GM12878 (cell line): ENCODE measurements around the gene DHX32. TPM values are rescaled to one million over a fixed set of nuclear protein-coding genes. Genes with fewer than 3 reads are reported as not detected.

Source experiments
- ATAC-seq: fragments of 200-7000 bp; cut with Tn5 transposase; 3 replicates; pipeline ENCODE4 v1.9.1; 2020; ENCODE audit warnings: mild to moderate bottlenecking, moderate library complexity
- BruUV-seq: library from RNA; stranded (reverse); fragments of 400-500 nt; replicated peaks from 2 replicates; lab custom pipeline; 2021; lab: Mats Ljungman, UMichigan
- CTCF ChIA-PET: fragments of 300-600 bp; sonication (Branson Sonifier 250); formaldehyde crosslinking; extraction: SDS; loops from one replicate; lab custom pipeline; 2021; ENCODE audit warnings: inconsistent platforms; lab: Yijun Ruan, JAX
- POLR2A ChIA-PET: fragments of 350-600 bp; formaldehyde crosslinking; extraction: SDS; loops from one replicate; lab custom pipeline; 2021; ENCODE audit warnings: inconsistent platforms; lab: Charles Lee
- RAD21 ChIA-PET: fragments of 300-600 bp; sonication (Branson Sonifier 250); formaldehyde crosslinking; loops from one replicate; lab custom pipeline; 2023; ENCODE audit warnings: antibody characterized with exemption; ENCODE audit not compliant: unreplicated experiment; lab: Charles Lee
- SMC1A ChIA-PET: fragments of 300-600 bp; sonication (Branson Sonifier 250); formaldehyde crosslinking; loops from one replicate; lab custom pipeline; 2023; ENCODE audit not compliant: unreplicated experiment, uncharacterized antibody; lab: Charles Lee
- DNase-seq: peaks from one replicate; pipeline ENCODE4 v3.0.0-alpha.2; 2011; ENCODE audit warnings: low read depth, low spot score
- FAIRE-seq: peaks from 3 replicates; lab custom pipeline; 2011; peaks lifted over from hg19 to GRCh38; lab: Jason Lieb, UNC
- H2AFZ ChIP-seq: 2 replicates; pipeline ENCODE4 v1.6.0; 2011; ENCODE audit warnings: low read depth, low read length, control low read depth; ENCODE audit not compliant: control insufficient read depth
- H3K27ac ChIP-seq: 2 replicates; pipeline ENCODE4 v1.5.1; 2011; ENCODE audit warnings: control low read depth; ENCODE audit not compliant: control insufficient read depth, insufficient read depth
- H3K27me3 ChIP-seq, 2 experiments: replicated peaks in 1 of 2; 2 replicates each; pipeline versions ENCODE4 v1.6.0 to v1.6.1; 2011; ENCODE audit warnings: low read length in 1 of 2; ENCODE audit not compliant: control insufficient read depth in 2 of 2, insufficient read depth in 2 of 2
- H3K36me3 ChIP-seq, 2 experiments: 2 replicates each; pipeline ENCODE4 v1.5.1; 2011; ENCODE audit warnings: low read length in 1 of 2; ENCODE audit not compliant: control insufficient read depth in 2 of 2, insufficient read depth in 2 of 2
- H3K4me1 ChIP-seq: 2 replicates; pipeline ENCODE4 v1.6.1; 2011; ENCODE audit warnings: mild to moderate bottlenecking, low read length, moderate library complexity, mixed read lengths; ENCODE audit not compliant: control insufficient read depth, insufficient read depth
- H3K4me2 ChIP-seq: 2 replicates; pipeline ENCODE4 v1.6.0; 2011; ENCODE audit warnings: control low read depth; ENCODE audit not compliant: control insufficient read depth, insufficient read depth
- H3K4me3 ChIP-seq: fragments of 200-600 bp; sonication (generic); 2 replicates; pipeline ENCODE4 v1.5.1; 2016
- H3K79me2 ChIP-seq: 2 replicates; pipeline ENCODE4 v1.6.0; 2011; ENCODE audit warnings: low read length; ENCODE audit not compliant: control insufficient read depth, insufficient read depth
- H3K9ac ChIP-seq: 2 replicates; pipeline ENCODE4 v1.8.0; 2011; ENCODE audit warnings: low read length, control low read depth, mixed read lengths; ENCODE audit not compliant: control insufficient read depth, insufficient read depth
- H3K9me3 ChIP-seq: replicated peaks from 3 replicates; pipeline ENCODE4 v1.5.1; 2011; ENCODE audit warnings: mild to moderate bottlenecking, low read length; ENCODE audit not compliant: control insufficient read depth, insufficient read depth
- H4K20me1 ChIP-seq: 2 replicates; pipeline ENCODE4 v1.6.0; 2011; ENCODE audit not compliant: control insufficient read depth, insufficient read depth
- ATF3 ChIP-seq: IDR thresholded peaks from 2 replicates; pipeline ENCODE4 v1.6.1; 2011; ENCODE audit warnings: low read depth, mild to moderate bottlenecking, low read length, moderate library complexity, borderline replicate concordance; ENCODE audit errors: extremely low read depth
- EZH2 ChIP-seq: IDR thresholded peaks from 2 replicates; pipeline ENCODE4 v1.6.1; 2012; ENCODE audit warnings: low read depth, mild to moderate bottlenecking, control low read depth, inconsistent platforms, low read length, borderline replicate concordance; ENCODE audit not compliant: control insufficient read depth
- FOS ChIP-seq: IDR thresholded peaks from 3 replicates; pipeline ENCODE4 v1.6.1; 2011; ENCODE audit warnings: borderline replicate concordance; ENCODE audit not compliant: insufficient read length; ENCODE audit errors: extremely low read depth
- GATAD2B ChIP-seq: fragments of 450-650 bp; conservative IDR thresholded peaks from 2 replicates; pipeline ENCODE4 v1.6.1; 2017; ENCODE audit warnings: low read depth, mild to moderate bottlenecking, moderate library complexity
- IRF5 ChIP-seq: fragments of 450-650 bp; IDR thresholded peaks from 2 replicates; pipeline ENCODE4 v1.6.1; 2017; ENCODE audit warnings: borderline replicate concordance
- RBBP5 ChIP-seq: fragments of 200-600 bp; sonication (generic); conservative IDR thresholded peaks from 2 replicates; pipeline ENCODE4 v1.6.1; 2016
- SMC3 ChIP-seq: IDR thresholded peaks from 2 replicates; pipeline ENCODE4 v1.6.1; 2011; ENCODE audit warnings: low read length, improper control_type of control experiment, borderline replicate concordance
- SPI1 ChIP-seq: IDR thresholded peaks from 2 replicates; pipeline ENCODE4 v1.6.1; 2011; ENCODE audit warnings: low read depth, mild to moderate bottlenecking, low read length, moderate library complexity, borderline replicate concordance; ENCODE audit not compliant: insufficient read depth
- STAT3 ChIP-seq: IDR thresholded peaks from 2 replicates; pipeline ENCODE4 v1.6.1; 2011; ENCODE audit warnings: low read depth, low read length, improper control_type of control experiment
- TAF1 ChIP-seq: IDR thresholded peaks from 2 replicates; pipeline ENCODE4 v1.6.1; 2011; ENCODE audit warnings: mild to moderate bottlenecking, low read depth, low read length, borderline replicate concordance
- TARDBP ChIP-seq: IDR thresholded peaks from 2 replicates; pipeline ENCODE4 v1.6.1; 2016; ENCODE audit warnings: borderline replicate concordance
- YBX1 ChIP-seq: fragments of 450-650 bp; IDR thresholded peaks from 2 replicates; pipeline ENCODE4 v1.6.1; 2016; ENCODE audit warnings: antibody characterized with exemption
- whole genome bisulfite sequencing: methylation state at CpG from one replicate; pipeline ENCODE4 v1.1.6; 2016; ENCODE audit warnings: low lambda C conversion rate; ENCODE audit not compliant: insufficient replicate concordance, insufficient coverage; ENCODE audit errors: missing lambda C conversion rate; 5-methylcytosine and 5-hydroxymethylcytosine counted together
- in situ Hi-C: fragments of 300-500 bp; cut with MboI; formaldehyde crosslinking; loops from 9 replicates; pipeline ENCODE4 v1.14.3; 2018; ENCODE audit warnings: mixed read lengths
- intact Hi-C: fragments of 100-400 bp; cut with micrococcal nuclease; formaldehyde crosslinking; loops from one replicate; pipeline ENCODE4 v1.14.2; 2022; ENCODE audit not compliant: unreplicated experiment
- polyA plus RNA-seq, 11 experiments: library from polyadenylated mRNA; depleted of rRNA in 4 of 11; unstranded in 6 of 11; stranded (reverse) in 5 of 11; fragments of >200 nt; fragmentation: Nextera tagmentation in 4 of 11; fragmentation: Illumina TruSeq in 1 of 11; extraction: Ambion mirVana in 4 of 11; extraction: Trizol in 1 of 11; gene quantifications; 1 replicate in 1 of 11; 2 replicates in 10 of 11; pipeline versions ENCODE4 v1.2.1 to v1.2.3, GENCODE V29; 2011 to 2016; ENCODE audit warnings: inconsistent platforms in 2 of 11, missing spikeins in 2 of 11, low read depth in 1 of 11
- total RNA-seq, 4 experiments: library from RNA; depleted of rRNA in 3 of 4; stranded (reverse); fragments of >200 nt in 3 of 4; fragmentation: Illumina TruSeq in 1 of 4; extraction: Trizol in 1 of 4; gene quantifications; 2 replicates each; pipeline versions ENCODE4 v1.2.1 to v1.2.3, GENCODE V29; 2013 to 2021

Gene DHX32
- total and polyA plus RNA-seq, 10 of the 15 experiments (the other 5 are each of a cell fraction or from before 2014, with no cell fraction given), result 5.4 to 21.0 (median 16.0) TPM

- no peak for TF ChIP-seq IRF5
- no peak for TF ChIP-seq TARDBP
- no peak for TF ChIP-seq SMC3
Measured at GRCh38 chr10:125795128-125795527, 86.0 kb downstream of the DHX32 start (continued).

- Histone ChIP-seq H3K4me1 (no peaks in the 10 kb centered on the region), H3K79me2 (no peaks in the 10 kb centered on the region), H3K9me3 (no peaks in the 10 kb centered on the region), H4K20me1 (no peaks in the 10 kb centered on the region)
- ChIA-PET POLR2A (no interaction called here), RAD21 (no interaction called here)
- no peak for DNase-seq
- in situ Hi-C loops, result no loop called here
- no peak for TF ChIP-seq SMC3
- no peak for TF ChIP-seq YBX1
- no peak for TF ChIP-seq FOS
- TF ChIP-seq GATAD2B, result no peak
- TF ChIP-seq TAF1, result no peak
- TF ChIP-seq EZH2, result no peak
- no peak for TF ChIP-seq SPI1
- no peak for TF ChIP-seq RBBP5
- no peak for TF ChIP-seq ATF3
- no peak for TF ChIP-seq STAT3
- TF ChIP-seq, all 136 proteins: peak for 0
- no peaks in the 10 kb centered on the region for H3K27me3 ChIP-seq
- ATAC-seq, result no peak
- no peak for FAIRE-seq
- WGBS, result 89% methylated on average over 14 of the region's 14 CpGs
- intact Hi-C loops, result no loop called here
- ChIA-PET SMC1A (no interaction called here), CTCF (interaction anchor here (0.6 kb wide), 1 partner anchor 61 kb away, joined by 3 read pairs; no protein-coding TSS in a partner anchor)
- H3K4me2 ChIP-seq, result no peak overlapping the region
- H3K36me3 ChIP-seq, result peaks cover 3 to 6% of the 10 kb centered on the region in 2 experiments
- no peak overlapping the region for H3K27ac ChIP-seq
- H2AFZ ChIP-seq, result no peak overlapping the region
- H3K9ac ChIP-seq, result no peak overlapping the region
- BruUV-seq, result no TSS peak
- no peak overlapping the region for H3K4me3 ChIP-seq
Measured at GRCh38 chr10:125792342-125793300, 88.5 kb downstream of the DHX32 start.
